ENCODE measurements around the gene NMNAT3. TPM values are rescaled to one million over a fixed set of nuclear protein-coding genes. Genes with fewer than 3 reads are reported as not detected.

Gene NMNAT3
- total RNA-seq, 4 donors from 2014 or later, result 9.6 to 17.1 (median 11.3) TPM

GRCh38 chr3:139695426-139696313, 17.9 kb upstream of the NMNAT3 start:
- no peaks in the 10 kb centered on the region for H3K36me3 ChIP-seq
- H3K4me3 ChIP-seq, result no peak overlapping the region
- no peak overlapping the region for H3K27ac ChIP-seq
- no peaks in the 10 kb centered on the region for H3K9me3 ChIP-seq
- H3K27me3 ChIP-seq, result no peaks in the 10 kb centered on the region
- TF ChIP-seq POLR2A (IDR thresholded peaks at IDR 0.05), result no peak
- TF ChIP-seq EP300 (IDR thresholded peaks at IDR 0.05), result no peak
- H3K4me1 ChIP-seq, result no peaks in the 10 kb centered on the region
- WGBS, 2 donors (ENCODE audit: low coverage in 1 of 2), result 60 to 61% methylated on average over 6 of the region's 6 CpGs
- no peak for ATAC-seq

GRCh38 chr3:139695007-139695406, 17.2 kb upstream of the NMNAT3 start:
- no peak for ATAC-seq
- Histone ChIP-seq H3K9me3 (no peaks in the 10 kb centered on the region), H3K4me3 (no peak overlapping the region), H3K27me3 (no peaks in the 10 kb centered on the region), H3K27ac (no peak overlapping the region), H3K4me1 (no peaks in the 10 kb centered on the region), H3K36me3 (no peaks in the 10 kb centered on the region)
- WGBS, 2 donors (ENCODE audit: low coverage in 1 of 2), result 45 to 67% methylated on average over 1 to 3 of the region's 3 CpGs
- no peak for TF ChIP-seq EP300 (IDR thresholded peaks at IDR 0.05)
- TF ChIP-seq POLR2AphosphoS5 (IDR thresholded peaks at IDR 0.05), result no peak
- TF ChIP-seq CTCF (IDR thresholded peaks at IDR 0.05), result no peak
- TF ChIP-seq POLR2A (IDR thresholded peaks at IDR 0.05), result no peak

GRCh38 chr3:139694542-139694941, 16.8 kb upstream of the NMNAT3 start:
- no peak for TF ChIP-seq POLR2AphosphoS5 (IDR thresholded peaks at IDR 0.05)
- H3K36me3 ChIP-seq, result no peaks in the 10 kb centered on the region
- 50 to 100% methylated on average over 1 of the region's 1 CpG for WGBS, 2 donors (ENCODE audit: low coverage in 1 of 2)
- no peak for ATAC-seq
- no peaks in the 10 kb centered on the region for H3K27me3 ChIP-seq
- H3K27ac ChIP-seq, result no peak overlapping the region
- H3K4me3 ChIP-seq, result no peak overlapping the region
- H3K4me1 ChIP-seq, result no peaks in the 10 kb centered on the region
- H3K9me3 ChIP-seq, result no peaks in the 10 kb centered on the region

GRCh38 chr3:139691619-139692018, 13.8 kb upstream of the NMNAT3 start:
- TF ChIP-seq POLR2A (IDR thresholded peaks at IDR 0.05) (no peak), POLR2AphosphoS5 (IDR thresholded peaks at IDR 0.05) (no peak), EP300 (IDR thresholded peaks at IDR 0.05) (no peak), CTCF (IDR thresholded peaks at IDR 0.05) (no peak)
- no peak for ATAC-seq
- no peaks in the 10 kb centered on the region for H3K9me3 ChIP-seq
- H3K4me3 ChIP-seq, result no peak overlapping the region
- no peak overlapping the region for H3K27ac ChIP-seq
- H3K4me1 ChIP-seq, result no peaks in the 10 kb centered on the region
- H3K27me3 ChIP-seq, result peaks cover 4% of the 10 kb centered on the region
- no peaks in the 10 kb centered on the region for H3K36me3 ChIP-seq

GRCh38 chr3:139689708-139690228, 12.0 kb upstream of the NMNAT3 start:
- 47 to 75% methylated on average over 3 to 7 of the region's 7 CpGs for WGBS, 2 donors (ENCODE audit: low coverage in 1 of 2)
- TF ChIP-seq POLR2A (IDR thresholded peaks at IDR 0.05) (no peak), CTCF (IDR thresholded peaks at IDR 0.05) (no peak)
- no peaks in the 10 kb centered on the region for H3K4me1 ChIP-seq
- peaks cover 4% of the 10 kb centered on the region for H3K27me3 ChIP-seq
- no peak overlapping the region for H3K4me3 ChIP-seq
- no peak overlapping the region for H3K27ac ChIP-seq
- no peak for ATAC-seq
- no peaks in the 10 kb centered on the region for H3K9me3 ChIP-seq
- no peaks in the 10 kb centered on the region for H3K36me3 ChIP-seq

GRCh38 chr3:139689122-139689521, 11.3 kb upstream of the NMNAT3 start:
- 33 to 38% methylated on average over 3 to 4 of the region's 4 CpGs for WGBS, 2 donors (ENCODE audit: low coverage in 1 of 2)
- no peaks in the 10 kb centered on the region for H3K4me1 ChIP-seq
- no peaks in the 10 kb centered on the region for H3K36me3 ChIP-seq
- no peak for ATAC-seq
- no peaks in the 10 kb centered on the region for H3K9me3 ChIP-seq
- H3K27ac ChIP-seq, result no peak overlapping the region
- no peak overlapping the region for H3K4me3 ChIP-seq
- peaks cover 4% of the 10 kb centered on the region for H3K27me3 ChIP-seq
- TF ChIP-seq CTCF (IDR thresholded peaks at IDR 0.05), result no peak
- TF ChIP-seq POLR2AphosphoS5 (IDR thresholded peaks at IDR 0.05), result no peak
- TF ChIP-seq POLR2A (IDR thresholded peaks at IDR 0.05), result no peak
- no peak for TF ChIP-seq EP300 (IDR thresholded peaks at IDR 0.05)
